ENCODE results near the gene ARHGEF18.

Gene ARHGEF18

DNA sequence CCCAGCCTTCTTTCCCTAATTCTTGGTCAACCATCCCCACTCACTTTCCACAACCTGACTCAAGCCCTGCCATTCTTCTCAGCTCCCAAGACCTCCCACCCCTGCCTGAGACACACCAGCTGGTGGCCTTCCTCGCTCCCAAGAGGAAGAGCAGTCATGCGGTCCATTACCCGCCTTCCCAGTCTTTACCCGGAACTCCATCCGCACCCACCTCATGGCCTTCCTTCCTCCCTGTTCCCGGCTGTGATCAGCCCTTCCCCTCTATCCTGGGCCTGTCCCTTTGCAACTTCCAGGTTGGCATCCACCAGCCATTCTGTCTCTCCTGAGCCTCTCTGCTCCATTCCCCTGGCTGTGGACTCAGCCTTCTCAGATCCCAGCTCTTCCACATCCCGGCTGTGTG lies 35.9 kb upstream of the ARHGEF18 start:
- no peak for DNase-seq (ENCODE audit: low spot score)
- TF ChIP-seq, protein P1, sequence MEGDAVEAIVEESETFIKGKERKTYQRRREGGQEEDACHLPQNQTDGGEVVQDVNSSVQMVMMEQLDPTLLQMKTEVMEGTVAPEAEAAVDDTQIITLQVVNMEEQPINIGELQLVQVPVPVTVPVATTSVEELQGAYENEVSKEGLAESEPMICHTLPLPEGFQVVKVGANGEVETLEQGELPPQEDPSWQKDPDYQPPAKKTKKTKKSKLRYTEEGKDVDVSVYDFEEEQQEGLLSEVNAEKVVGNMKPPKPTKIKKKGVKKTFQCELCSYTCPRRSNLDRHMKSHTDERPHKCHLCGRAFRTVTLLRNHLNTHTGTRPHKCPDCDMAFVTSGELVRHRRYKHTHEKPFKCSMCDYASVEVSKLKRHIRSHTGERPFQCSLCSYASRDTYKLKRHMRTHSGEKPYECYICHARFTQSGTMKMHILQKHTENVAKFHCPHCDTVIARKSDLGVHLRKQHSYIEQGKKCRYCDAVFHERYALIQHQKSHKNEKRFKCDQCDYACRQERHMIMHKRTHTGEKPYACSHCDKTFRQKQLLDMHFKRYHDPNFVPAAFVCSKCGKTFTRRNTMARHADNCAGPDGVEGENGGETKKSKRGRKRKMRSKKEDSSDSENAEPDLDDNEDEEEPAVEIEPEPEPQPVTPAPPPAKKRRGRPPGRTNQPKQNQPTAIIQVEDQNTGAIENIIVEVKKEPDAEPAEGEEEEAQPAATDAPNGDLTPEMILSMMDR (IDR thresholded peaks at IDR 0.05) = no peak
- H3K27ac ChIP-seq = no peak overlapping the region
- no peak overlapping the region for H3K4me3 ChIP-seq

DNA sequence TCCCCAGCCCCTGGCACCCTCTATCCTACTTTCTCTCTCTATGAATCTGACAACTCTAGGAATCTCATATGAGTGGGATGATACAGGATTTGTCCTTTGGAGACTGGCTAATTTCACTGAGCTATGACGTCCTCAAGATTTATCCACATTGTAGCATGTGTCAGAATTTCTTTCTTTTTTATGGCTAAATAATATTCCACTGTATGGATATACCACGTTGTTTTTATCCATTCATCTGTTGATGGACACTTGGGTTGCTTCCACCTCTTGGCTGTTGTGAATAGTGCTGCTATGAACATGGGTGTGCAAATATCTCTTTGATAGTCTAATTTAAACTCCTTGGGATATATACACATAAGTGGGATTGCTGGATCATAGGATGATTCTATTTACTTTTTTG lies 30.6 kb upstream of the ARHGEF18 start:
- H3K4me3 ChIP-seq = no peak overlapping the region
- TF ChIP-seq, protein P1 (IDR thresholded peaks at IDR 0.05) = no peak
- DNase-seq (ENCODE audit: low spot score) = no peak
- H3K27ac ChIP-seq = no peak overlapping the region

DNA sequence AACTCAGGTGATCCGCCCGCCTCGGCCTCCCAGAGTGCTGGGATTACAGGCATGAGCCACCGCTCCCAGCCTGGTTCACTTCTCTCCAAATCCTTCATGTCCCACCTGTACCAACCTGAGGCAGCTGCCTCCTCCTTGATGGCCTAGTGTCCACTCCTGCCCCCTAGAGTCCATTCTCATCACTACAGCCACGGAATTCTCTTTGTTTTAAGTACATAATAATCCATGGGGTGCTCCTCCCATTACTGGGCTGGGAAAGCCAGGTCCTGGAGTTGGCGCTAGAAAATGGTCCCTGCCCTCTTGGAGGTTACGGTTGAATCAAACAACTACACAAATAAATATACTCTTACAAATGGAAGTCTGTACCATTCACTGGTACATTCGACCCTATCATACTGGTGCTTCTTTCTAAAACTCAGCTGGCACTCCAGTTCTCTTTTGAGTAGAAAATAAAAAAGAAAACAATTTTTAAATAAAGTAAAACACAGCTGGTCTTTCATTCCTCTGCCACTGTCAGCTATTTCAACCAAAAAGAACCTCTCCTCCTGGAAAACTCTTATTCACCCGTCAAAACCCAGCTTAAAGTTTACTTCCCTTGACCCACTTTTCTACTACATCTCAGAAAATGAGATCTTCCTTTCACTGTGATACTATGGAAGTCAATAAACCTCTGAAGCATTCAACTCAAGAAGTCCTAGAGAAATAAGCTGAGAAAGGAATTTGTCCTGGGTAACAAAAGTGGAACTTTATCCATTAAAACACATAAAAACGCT lies 22.4 kb upstream of the ARHGEF18 start:
- Histone ChIP-seq H3K27ac (no peak overlapping the region), H3K4me3 (no peak overlapping the region)
- DNase-seq (ENCODE audit: low spot score) = no peak
- TF ChIP-seq, protein P1 (IDR thresholded peaks at IDR 0.05) = no peak

DNA sequence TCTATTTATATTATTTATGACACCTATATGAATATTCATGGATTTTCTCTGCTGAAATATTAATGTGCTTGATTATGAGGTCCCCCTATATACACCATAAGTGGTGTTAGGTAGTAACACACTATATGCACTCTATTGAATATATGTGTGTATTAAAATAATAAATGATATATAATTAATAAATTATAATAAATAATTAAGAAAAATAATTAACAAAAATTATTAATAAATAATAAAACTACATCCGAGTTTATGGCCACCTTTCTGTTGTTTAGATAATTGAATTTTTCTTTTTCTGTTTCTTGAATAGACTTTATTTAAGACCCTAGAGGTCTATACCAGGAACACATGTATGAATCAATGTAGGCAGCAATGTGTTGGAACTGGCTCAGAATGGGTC lies 20.9 kb upstream of the ARHGEF18 start:
- TF ChIP-seq, protein P1 (IDR thresholded peaks at IDR 0.05) = no peak
- no peak for DNase-seq (ENCODE audit: low spot score)
- Histone ChIP-seq H3K4me3 (no peak overlapping the region), H3K27ac (no peak overlapping the region)

DNA sequence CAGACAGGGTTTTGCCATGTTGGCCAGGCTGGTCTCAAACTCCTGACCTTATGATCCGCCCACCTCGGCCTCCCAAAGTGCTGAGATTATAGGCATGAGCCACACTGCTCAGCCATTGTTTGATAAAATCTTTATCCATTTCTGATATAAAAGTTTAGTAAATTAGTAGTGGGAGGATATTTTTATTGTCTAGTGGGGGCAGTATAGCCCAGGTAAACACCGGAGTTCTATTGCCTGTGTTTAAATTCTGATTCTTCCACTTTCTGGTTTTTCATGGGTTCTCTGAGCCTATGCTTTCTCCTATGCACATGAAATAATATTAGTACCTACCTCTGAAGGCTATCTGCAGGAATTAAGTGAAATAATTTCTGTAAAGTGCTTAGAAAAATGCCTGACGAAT lies 20.1 kb upstream of the ARHGEF18 start:
- Histone ChIP-seq H3K27ac (no peak overlapping the region), H3K4me3 (no peak overlapping the region)
- TF ChIP-seq, protein P1 (IDR thresholded peaks at IDR 0.05) = no peak
- DNase-seq (ENCODE audit: low spot score) = no peak

DNA sequence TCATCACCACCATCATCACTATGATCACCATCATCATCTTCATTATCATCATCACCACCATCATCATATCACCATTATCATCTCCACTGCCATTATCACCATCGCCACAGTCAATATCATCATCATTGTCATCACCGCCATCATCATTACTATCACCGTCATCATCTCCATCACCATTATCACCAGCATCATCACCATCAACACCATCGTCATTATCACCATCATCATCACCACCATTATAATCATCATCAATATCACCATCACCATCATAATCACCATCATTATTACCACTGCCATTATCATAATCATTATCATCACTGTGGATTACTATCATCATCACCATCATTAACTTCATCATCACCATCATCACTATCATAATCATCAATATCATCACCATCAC lies 17.3 kb upstream of the ARHGEF18 start:
- TF ChIP-seq, protein P1 (IDR thresholded peaks at IDR 0.05) = no peak
- DNase-seq (ENCODE audit: low spot score) = no peak
- no peak overlapping the region for H3K27ac ChIP-seq
- H3K4me3 ChIP-seq = no peak overlapping the region

All from coronary artery (tissue), 2 donors.